GM19395 (cell line): ENCODE data around the gene COL6A6.
"Not testable (repeated sequence)": the region's sequence is repeated elsewhere in the genome, so short reads cannot be mapped to it uniquely, and the experiment has no call there.

Experiments
- ATAC-seq: cut with Tn5 transposase; IDR thresholded peaks from one replicate; pipeline ENCODE4 v1.9.1; 2021; ENCODE audit warnings: mild to moderate bottlenecking, moderate library complexity; ENCODE audit not compliant: unreplicated experiment

Gene COL6A6

GRCh38 chr3:130529486-130530215 is 12.7 kb downstream of the COL6A6 start:
- ATAC-seq = peak; percentile 62

DNA sequence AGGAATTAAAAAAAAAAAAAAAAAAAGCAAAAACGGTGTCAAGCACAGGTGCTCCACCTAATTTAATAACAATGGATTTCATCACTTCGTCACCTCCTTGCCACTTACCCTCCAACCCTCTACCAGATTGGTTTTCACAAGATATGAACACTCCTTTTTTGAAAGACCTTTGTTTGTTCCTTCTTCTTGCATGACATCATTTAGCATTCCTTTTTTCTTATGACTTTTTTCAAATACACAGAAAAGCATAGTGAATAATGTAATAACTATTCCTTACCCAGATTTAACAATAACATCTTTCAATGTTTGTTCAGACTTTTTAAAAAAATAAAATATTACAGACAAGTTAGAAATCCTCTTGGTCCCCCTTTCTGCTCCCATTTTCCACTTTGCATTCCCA is 16.3 kb downstream of the COL6A6 start:
- no peak for ATAC-seq

GRCh38 chr3:130537673-130538304 is 20.8 kb downstream of the COL6A6 start:
- no peak for ATAC-seq

GRCh38 chr3:130539005-130539404 is 22.0 kb downstream of the COL6A6 start:
- peak; percentile 77 for ATAC-seq

- ATAC-seq = no peak
These were observed 26.3 kb downstream of the COL6A6 start for GRCh38 chr3:130543322-130543721.

DNA sequence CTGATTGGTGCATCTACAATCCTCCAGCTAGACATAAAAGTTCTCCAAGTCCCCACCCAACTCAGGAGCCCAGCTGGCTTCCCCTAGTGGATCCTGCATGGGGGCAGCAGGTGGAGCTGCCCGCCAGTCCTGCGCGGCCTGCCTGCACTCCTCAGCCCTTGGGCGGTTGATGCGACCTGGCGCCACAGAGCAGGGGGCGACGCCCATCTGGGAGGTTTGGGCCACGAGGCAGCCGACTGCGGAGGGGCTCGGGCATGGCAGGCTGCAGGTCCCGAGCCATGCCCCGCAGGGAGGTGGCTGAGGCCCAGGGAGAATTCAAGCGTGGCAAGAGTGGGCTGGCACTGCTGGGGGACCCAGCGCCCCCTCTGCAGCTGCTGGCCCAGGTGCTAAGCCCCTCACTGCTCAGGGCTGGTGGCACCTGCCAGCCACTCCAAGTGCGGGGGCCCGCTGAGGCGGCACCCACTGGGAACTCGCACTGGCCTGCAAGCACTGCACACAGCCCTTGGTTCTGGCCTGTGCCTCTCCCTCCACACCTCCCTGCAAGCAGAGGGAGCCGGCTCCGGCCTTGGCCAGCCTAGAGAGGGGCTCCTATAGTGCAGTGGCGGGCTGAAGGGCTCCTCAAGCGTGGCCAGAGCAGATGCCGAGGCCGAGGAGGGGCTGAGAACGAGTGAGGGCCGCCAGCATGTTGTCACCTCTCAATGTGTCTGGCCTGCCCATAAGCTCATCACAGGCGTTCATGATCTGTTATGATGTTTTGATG is 30.1 kb downstream of the COL6A6 start:
- ATAC-seq = no peak

DNA sequence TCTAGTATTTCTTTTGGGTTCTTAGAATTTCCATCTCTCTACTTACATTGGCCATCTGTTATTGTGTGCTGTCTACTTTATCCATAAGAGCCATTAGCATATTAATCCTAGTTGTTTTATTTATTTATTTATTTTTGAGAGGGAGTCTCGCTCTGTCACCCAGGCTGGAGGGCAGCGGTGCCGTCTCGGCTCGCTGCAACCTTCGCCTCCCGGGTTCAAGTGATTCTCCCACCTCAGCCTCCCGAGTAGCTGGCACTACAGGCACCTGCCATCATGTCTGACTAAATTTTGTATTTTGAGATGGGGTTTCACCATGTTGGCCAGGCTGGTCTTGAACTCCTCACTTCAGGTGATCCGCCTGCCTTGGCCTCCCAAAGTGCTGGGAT is 30.7 kb downstream of the COL6A6 start:
- not testable (repeated sequence) for ATAC-seq

- no peak for ATAC-seq
These were observed 31.4 kb downstream of the COL6A6 start for GRCh38 chr3:130548356-130548755.

DNA sequence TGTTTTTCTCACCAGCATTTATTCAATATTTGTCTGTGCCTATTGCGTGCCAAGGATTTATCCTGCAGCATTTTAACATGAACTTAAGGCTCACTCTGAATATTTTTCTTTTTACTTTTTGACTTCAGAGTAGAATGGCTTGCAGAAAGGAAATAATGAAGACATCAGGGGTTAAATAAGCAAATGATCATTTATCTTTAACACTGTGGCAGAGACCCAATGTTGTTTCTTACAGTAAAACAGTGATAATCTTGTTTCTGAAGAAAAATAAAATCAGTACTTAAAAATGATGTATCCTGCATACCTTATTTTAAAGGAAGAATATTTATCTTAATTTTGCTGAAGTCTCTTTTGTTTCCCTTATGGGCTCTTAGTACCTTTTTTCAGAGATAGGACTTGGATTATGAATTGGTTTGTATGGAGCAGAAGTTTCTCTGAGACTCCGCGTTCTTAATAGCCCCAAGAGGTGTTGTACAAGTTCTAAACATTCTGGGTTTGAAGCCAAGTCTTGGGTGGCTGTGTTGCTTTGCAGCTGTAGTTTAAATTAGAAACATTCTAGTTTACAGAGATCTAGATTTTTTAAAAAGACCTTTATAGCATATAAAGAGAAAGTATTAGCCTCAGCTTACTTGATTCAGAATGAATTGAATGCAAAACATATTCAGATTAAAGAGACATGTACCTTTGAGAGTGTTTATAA is 40.5 kb downstream of the COL6A6 start:
- no peak for ATAC-seq

DNA sequence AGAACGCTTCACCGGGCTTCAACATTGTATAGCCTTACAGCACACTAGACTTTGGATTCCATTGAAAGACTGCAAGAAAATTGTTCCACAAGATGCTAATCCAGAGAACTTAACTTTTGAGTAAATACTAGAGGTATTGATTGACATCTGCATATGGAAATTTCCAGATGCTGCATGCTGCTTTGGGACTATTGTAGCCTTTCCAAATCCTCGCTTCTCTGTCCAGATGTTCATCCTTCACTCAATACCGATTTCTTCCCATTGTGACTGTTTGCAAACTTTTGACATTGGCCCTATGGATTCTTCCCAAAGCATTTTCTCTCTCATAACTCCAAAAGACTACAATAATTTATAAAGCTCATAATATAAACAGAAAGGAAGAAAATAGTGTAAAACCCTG is 41.4 kb downstream of the COL6A6 start:
- ATAC-seq = no peak

DNA sequence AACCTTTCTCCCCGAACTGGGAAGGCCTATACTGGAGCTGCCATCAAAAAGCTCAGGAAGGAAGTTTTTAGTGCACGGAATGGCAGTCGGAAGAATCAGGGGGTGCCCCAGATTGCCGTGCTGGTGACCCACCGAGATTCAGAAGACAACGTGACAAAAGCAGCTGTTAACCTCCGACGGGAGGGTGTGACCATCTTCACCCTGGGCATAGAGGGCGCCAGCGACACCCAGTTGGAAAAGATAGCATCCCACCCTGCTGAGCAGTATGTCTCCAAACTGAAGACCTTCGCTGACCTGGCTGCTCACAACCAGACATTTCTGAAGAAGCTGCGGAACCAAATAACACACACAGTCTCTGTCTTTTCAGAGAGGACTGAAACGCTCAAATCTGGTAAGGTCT is 48.2 kb downstream of the COL6A6 start:
- ATAC-seq = no peak
